ENCODE data around the gene KCNH5.

Gene KCNH5

GRCh38 chr14:63045234-63045611 lies at the start of gene KCNH5:
KCNH5 (minus strand) TSS chr14:63045458; CDS start chr14:63045186, 272 bp downstream.
- no peak for DNase-seq

- no peak for DNase-seq
Observed at GRCh38 chr14:63091394-63091996, 46.2 kb upstream of the KCNH5 start.

GRCh38 chr14:63088865-63089264 lies 43.6 kb upstream of the KCNH5 start:
- no peak for DNase-seq

GRCh38 chr14:63078569-63078968 lies 33.3 kb upstream of the KCNH5 start:
- no peak for DNase-seq

- no peak for DNase-seq
Observed at GRCh38 chr14:63076488-63076887, 31.2 kb upstream of the KCNH5 start.

GRCh38 chr14:63055631-63056030 lies 10.4 kb upstream of the KCNH5 start:
- no peak for DNase-seq

GRCh38 chr14:63051992-63052391 lies 6.7 kb upstream of the KCNH5 start:
- no peak for DNase-seq

GRCh38 chr14:63051301-63051700 lies 6.0 kb upstream of the KCNH5 start:
- no peak for DNase-seq

GRCh38 chr14:63050694-63051093 lies 5.4 kb upstream of the KCNH5 start:
- DNase-seq = no peak

- no peak for DNase-seq
Observed at GRCh38 chr14:63046339-63047268, 1.3 kb upstream of the KCNH5 start.

GRCh38 chr14:63045612-63046320 lies 508 bp upstream of the KCNH5 start:
- no peak for DNase-seq

- no peak for DNase-seq
Observed at GRCh38 chr14:63039866-63040265, 5.4 kb downstream of the KCNH5 start.

GRCh38 chr14:63032641-63033040 lies 12.6 kb downstream of the KCNH5 start:
- no peak for DNase-seq

- DNase-seq = no peak
Observed at GRCh38 chr14:63032076-63032475, 13.2 kb downstream of the KCNH5 start.

- DNase-seq = no peak
Observed at GRCh38 chr14:63030113-63030512, 15.1 kb downstream of the KCNH5 start.

- DNase-seq = no peak
Observed at GRCh38 chr14:63027719-63028118, 17.5 kb downstream of the KCNH5 start.

- DNase-seq = no peak
Observed at GRCh38 chr14:63026491-63026890, 18.8 kb downstream of the KCNH5 start.

GRCh38 chr14:63014621-63015020 lies 30.6 kb downstream of the KCNH5 start:
- no peak for DNase-seq

GRCh38 chr14:63012171-63012570 lies 33.1 kb downstream of the KCNH5 start:
- no peak for DNase-seq

- DNase-seq = no peak
Observed at GRCh38 chr14:63011623-63012022, 33.6 kb downstream of the KCNH5 start.

GRCh38 chr14:63009495-63009894 lies 35.8 kb downstream of the KCNH5 start:
- DNase-seq = no peak

GRCh38 chr14:63006531-63006930 lies 38.7 kb downstream of the KCNH5 start:
- no peak for DNase-seq

GRCh38 chr14:62994096-62994495 lies 51.2 kb downstream of the KCNH5 start:
- DNase-seq = no peak

GRCh38 chr14:62988967-62989366 lies 56.3 kb downstream of the KCNH5 start:
- DNase-seq = no peak
